Measurements from ENCODE around the gene DNM3. TPM values are rescaled to one million over a fixed set of nuclear protein-coding genes. Genes with fewer than 3 reads are reported as not detected.
A peak's percentile ranks its signal among the peaks of the same experiment; 100 is the strongest.

DNM3 gene
- total RNA-seq, 6 experiments from 2014 or later = 0.25 to 0.73 (median 0.39) TPM

DNA sequence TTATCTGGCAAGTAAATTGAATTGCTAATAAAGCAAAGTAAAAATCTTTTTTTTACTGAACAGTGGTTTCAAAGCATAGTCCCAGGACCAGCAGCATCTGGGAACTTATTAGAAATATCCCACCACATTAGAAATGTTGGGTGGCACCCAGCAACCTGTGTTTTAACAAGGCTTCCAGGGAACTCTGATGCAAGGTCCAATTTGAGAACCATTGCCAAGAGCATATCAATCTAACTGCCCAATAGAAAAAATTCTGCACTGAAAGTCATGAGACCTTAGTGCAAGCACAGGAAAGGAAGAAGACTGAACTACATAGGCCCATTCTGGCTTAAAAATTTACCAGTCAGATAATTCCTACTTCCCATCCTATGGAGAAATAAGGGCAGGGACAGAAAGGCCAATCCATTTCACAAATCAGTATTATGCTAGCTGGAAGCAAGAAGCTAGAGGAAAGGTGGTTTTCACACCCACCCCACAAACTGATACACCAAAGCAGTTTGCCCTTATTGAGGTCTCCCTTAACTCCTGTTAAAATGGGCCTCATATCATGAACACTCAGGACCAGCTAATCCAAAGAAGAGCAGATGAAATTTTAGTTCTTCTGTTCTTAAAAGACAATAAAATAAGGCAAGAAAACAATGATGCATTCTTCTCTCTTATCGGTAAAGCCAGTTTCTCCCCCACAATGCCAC, 561.7 kb downstream of the DNM3 start:
- TF ChIP-seq, protein P1, sequence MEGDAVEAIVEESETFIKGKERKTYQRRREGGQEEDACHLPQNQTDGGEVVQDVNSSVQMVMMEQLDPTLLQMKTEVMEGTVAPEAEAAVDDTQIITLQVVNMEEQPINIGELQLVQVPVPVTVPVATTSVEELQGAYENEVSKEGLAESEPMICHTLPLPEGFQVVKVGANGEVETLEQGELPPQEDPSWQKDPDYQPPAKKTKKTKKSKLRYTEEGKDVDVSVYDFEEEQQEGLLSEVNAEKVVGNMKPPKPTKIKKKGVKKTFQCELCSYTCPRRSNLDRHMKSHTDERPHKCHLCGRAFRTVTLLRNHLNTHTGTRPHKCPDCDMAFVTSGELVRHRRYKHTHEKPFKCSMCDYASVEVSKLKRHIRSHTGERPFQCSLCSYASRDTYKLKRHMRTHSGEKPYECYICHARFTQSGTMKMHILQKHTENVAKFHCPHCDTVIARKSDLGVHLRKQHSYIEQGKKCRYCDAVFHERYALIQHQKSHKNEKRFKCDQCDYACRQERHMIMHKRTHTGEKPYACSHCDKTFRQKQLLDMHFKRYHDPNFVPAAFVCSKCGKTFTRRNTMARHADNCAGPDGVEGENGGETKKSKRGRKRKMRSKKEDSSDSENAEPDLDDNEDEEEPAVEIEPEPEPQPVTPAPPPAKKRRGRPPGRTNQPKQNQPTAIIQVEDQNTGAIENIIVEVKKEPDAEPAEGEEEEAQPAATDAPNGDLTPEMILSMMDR (IDR thresholded peaks at IDR 0.05) = no peak
- Mint-ChIP-seq H3K36me3 (ENCODE audit: low read depth) (no peaks in the 10 kb centered on the region), H3K27me3 (ENCODE audit: insufficient read depth) (no peaks in the 10 kb centered on the region), H3K4me3 (no peak overlapping the region), H3K27ac (no peak overlapping the region), H3K4me1 (ENCODE audit: low read depth) (peaks cover 71% of the 10 kb centered on the region), H3K9me3 (no peaks in the 10 kb centered on the region)
- DNase-seq = no peak

DNA sequence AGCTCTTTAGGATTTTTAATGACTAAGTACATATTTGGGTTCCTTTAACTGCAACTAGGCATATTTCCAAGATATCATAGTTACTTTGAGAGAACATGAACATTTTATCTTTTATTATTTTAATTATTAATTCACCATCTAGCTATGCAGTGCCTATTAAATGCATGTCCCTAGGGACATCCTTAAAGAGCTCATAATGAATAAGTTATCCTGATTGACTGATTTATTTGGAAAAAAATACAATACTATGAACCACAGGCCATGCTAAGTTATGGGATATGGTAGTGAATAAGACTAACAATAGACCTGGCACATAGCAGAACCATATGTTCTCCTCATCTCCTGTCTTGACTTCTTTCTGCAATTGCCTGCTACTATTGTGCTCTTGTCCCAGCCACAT, 562.8 kb downstream of the DNM3 start:
- TF ChIP-seq, protein P1 (IDR thresholded peaks at IDR 0.05) = no peak
- no peaks in the 10 kb centered on the region for H3K36me3 Mint-ChIP-seq (ENCODE audit: low read depth)
- H3K27ac Mint-ChIP-seq = no peak overlapping the region
- H3K4me1 Mint-ChIP-seq (ENCODE audit: low read depth) = peaks cover 71% of the 10 kb centered on the region
- no peak for DNase-seq
- no peaks in the 10 kb centered on the region for H3K9me3 Mint-ChIP-seq
- no peak overlapping the region for H3K4me3 Mint-ChIP-seq
- H3K27me3 Mint-ChIP-seq (ENCODE audit: insufficient read depth) = no peaks in the 10 kb centered on the region

DNA sequence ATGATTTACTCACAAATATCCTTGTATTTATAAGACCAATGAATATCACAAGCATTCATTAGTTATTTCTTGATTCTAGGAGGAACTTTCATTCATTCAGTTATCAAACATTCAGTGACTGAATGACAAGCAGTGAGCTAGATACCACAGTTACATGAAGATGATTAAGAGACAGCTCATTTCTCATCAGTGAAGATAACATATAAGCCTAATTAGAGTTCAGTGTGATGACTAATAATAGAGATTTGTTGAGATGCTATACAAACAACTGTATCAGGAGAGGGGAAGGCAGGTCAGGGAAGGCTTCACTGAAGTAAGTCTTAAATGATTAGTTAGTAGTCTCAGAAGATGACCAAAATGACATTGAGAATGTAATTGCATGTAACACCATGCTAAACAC, 564.6 kb downstream of the DNM3 start:
- Mint-ChIP-seq H3K27ac (no peak overlapping the region), H3K4me1 (ENCODE audit: low read depth) (peaks cover 63% of the 10 kb centered on the region)

DNA sequence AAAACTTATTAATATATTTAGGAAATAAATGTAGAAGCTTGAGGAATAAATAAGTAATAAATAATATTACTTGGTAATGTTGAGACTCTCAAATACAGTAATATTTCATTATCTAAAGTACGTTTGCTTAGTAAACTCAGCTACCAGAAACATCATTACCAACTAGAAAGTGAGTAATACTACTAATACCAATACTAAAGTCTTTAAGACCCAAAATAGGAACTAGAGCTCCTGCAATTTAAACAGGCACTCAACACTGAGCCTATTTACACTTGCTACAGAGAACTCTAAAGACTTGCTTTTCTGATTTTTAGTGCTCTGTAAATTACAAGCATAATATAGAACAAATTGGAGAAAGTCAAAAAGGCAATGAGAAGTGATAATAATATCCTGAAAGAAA, 565.7 kb downstream of the DNM3 start:
- Mint-ChIP-seq H3K4me3 (no peak overlapping the region), H3K27ac (no peak overlapping the region), H3K4me1 (ENCODE audit: low read depth) (peaks cover 65% of the 10 kb centered on the region), H3K27me3 (ENCODE audit: insufficient read depth) (no peaks in the 10 kb centered on the region), H3K9me3 (no peaks in the 10 kb centered on the region), H3K36me3 (ENCODE audit: low read depth) (no peaks in the 10 kb centered on the region)
- TF ChIP-seq, protein P1 (IDR thresholded peaks at IDR 0.05) = no peak
- DNase-seq = no peak

More for the DNA sequence above, 564.6 kb downstream of the DNM3 start:
- TF ChIP-seq, protein P1 (IDR thresholded peaks at IDR 0.05) = no peak
- Mint-ChIP-seq H3K4me3 (no peak overlapping the region), H3K27me3 (ENCODE audit: insufficient read depth) (no peaks in the 10 kb centered on the region), H3K36me3 (ENCODE audit: low read depth) (no peaks in the 10 kb centered on the region), H3K9me3 (no peaks in the 10 kb centered on the region)
- peak; percentile 42 for DNase-seq

DNA sequence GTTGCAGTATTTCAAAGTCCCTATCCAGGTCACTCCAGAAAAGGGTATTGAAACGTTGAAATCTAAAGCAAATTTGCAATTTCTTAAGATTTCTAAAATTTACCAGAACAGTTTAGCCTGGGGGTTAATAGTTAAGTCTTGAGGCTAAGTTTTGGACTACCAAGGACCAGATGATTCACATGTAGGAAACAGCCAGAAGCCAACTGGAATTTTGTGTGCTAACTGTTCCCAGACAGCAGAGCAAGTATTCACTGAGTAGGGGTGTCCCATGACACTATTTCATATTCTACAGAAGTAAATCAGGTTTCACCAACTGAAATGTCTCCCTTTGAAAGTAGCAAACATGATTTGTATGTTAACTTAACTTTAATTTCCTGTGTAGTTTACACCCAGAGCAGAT, 567.7 kb downstream of the DNM3 start:
- no peaks in the 10 kb centered on the region; the same call in 1 of the 2 replicates for H3K27me3 Mint-ChIP-seq (ENCODE audit: insufficient read depth)
- peak; percentile 64 for DNase-seq

More for the DNA sequence above, 567.7 kb downstream of the DNM3 start:
- Mint-ChIP-seq H3K4me3 (no peak overlapping the region), H3K4me1 (ENCODE audit: low read depth) (peaks cover 73% of the 10 kb centered on the region), H3K27ac (peak overlapping the region; percentile 51), H3K36me3 (ENCODE audit: low read depth) (no peaks in the 10 kb centered on the region), H3K9me3 (no peaks in the 10 kb centered on the region)
- TF ChIP-seq, protein P1 (IDR thresholded peaks at IDR 0.05) = no peak

Measured in HFFc6 (cell line).